HG03432 (cell line): ENCODE data around the gene MSL1.
"Not testable (repeated sequence)": the region's sequence is repeated elsewhere in the genome, so short reads cannot be mapped to it uniquely, and the experiment has no call there.

Experiments used
- ATAC-seq: cut with Tn5 transposase; IDR thresholded peaks from one replicate; pipeline ENCODE4 v1.9.1; 2021; ENCODE audit warnings: mild to moderate bottlenecking, moderate library complexity; ENCODE audit not compliant: unreplicated experiment

Gene MSL1

GRCh38 chr17:40123811-40124114 is 2.0 kb downstream of the MSL1 start:
- ATAC-seq = no peak

- no peak for ATAC-seq
Measured at GRCh38 chr17:40124279-40125141, 2.7 kb downstream of the MSL1 start.

- ATAC-seq = no peak
Measured at GRCh38 chr17:40129498-40129897, 7.7 kb downstream of the MSL1 start.

GRCh38 chr17:40130352-40131042 is 8.7 kb downstream of the MSL1 start:
- ATAC-seq = no peak

- no peak for ATAC-seq
Measured at GRCh38 chr17:40134184-40134583, 12.4 kb downstream of the MSL1 start.

- no peak for ATAC-seq
Measured at GRCh38 chr17:40135817-40136216, 14.0 kb downstream of the MSL1 start.

GRCh38 chr17:40139566-40140058 is 17.8 kb downstream of the MSL1 start:
- peak; percentile 27 for ATAC-seq

GRCh38 chr17:40143166-40143565 is 21.4 kb downstream of the MSL1 start:
- not testable (repeated sequence) for ATAC-seq

- ATAC-seq = no peak
Measured at GRCh38 chr17:40145476-40145875, 23.7 kb downstream of the MSL1 start.

- no peak for ATAC-seq
Measured at GRCh38 chr17:40148527-40148926, 26.8 kb downstream of the MSL1 start.

- no peak for ATAC-seq
Measured at GRCh38 chr17:40150276-40150675, 28.5 kb downstream of the MSL1 start.

GRCh38 chr17:40151414-40151963 is 29.7 kb downstream of the MSL1 start:
- ATAC-seq = no peak

GRCh38 chr17:40153603-40154236 is 31.9 kb downstream of the MSL1 start:
- no peak for ATAC-seq

GRCh38 chr17:40157973-40158372 is 36.2 kb downstream of the MSL1 start:
- no peak for ATAC-seq

- ATAC-seq = no peak
Measured at GRCh38 chr17:40158438-40159013, 36.8 kb downstream of the MSL1 start.

- no peak for ATAC-seq
Measured at GRCh38 chr17:40159456-40159855, 37.7 kb downstream of the MSL1 start.

- no peak for ATAC-seq
Measured at GRCh38 chr17:40167685-40168261, 46.0 kb downstream of the MSL1 start.

GRCh38 chr17:40168262-40168832 is 46.6 kb downstream of the MSL1 start:
- ATAC-seq = no peak

- no peak for ATAC-seq
Measured at GRCh38 chr17:40170325-40170724, 48.6 kb downstream of the MSL1 start.

- no peak for ATAC-seq
Measured at GRCh38 chr17:40171750-40172149, 50.0 kb downstream of the MSL1 start.
